GM23338 (cell line): ENCODE data around the gene RBL2. TPM values are rescaled to one million over a fixed set of nuclear protein-coding genes. Genes with fewer than 3 reads are reported as not detected.
"Not testable (repeated sequence)": the region's sequence is repeated elsewhere in the genome, so short reads cannot be mapped to it uniquely, and the experiment has no call there.

Experiments used
- ATAC-seq: fragments of 200-7000 bp; cut with Tn5 transposase; 3 replicates; pipeline ENCODE4 v1.9.1; 2020
- DNase-seq: peaks from one replicate; pipeline ENCODE4 v3.0.0-alpha.2; 2015; ENCODE audit warnings: low spot score
- H2AFZ ChIP-seq: fragments of 200-600 bp; sonication (generic); 2 replicates; pipeline ENCODE4 v1.8.0; 2016; ENCODE audit warnings: antibody characterized with exemption, mild to moderate bottlenecking, moderate library complexity
- H3F3A ChIP-seq: fragments of 200-600 bp; sonication (generic); replicated peaks from 2 replicates; pipeline ENCODE4 v1.8.0; 2017; ENCODE audit warnings: antibody characterized with exemption, mixed run types, low read depth
- H3K27ac ChIP-seq: fragments of 200-600 bp; sonication (generic); 2 replicates; pipeline ENCODE4 v1.6.1; 2016; ENCODE audit warnings: low read depth
- H3K27me3 ChIP-seq: fragments of 200-600 bp; sonication (generic); 2 replicates; pipeline ENCODE4 v1.8.0; 2016; ENCODE audit warnings: mild to moderate bottlenecking, mixed run types, moderate library complexity; ENCODE audit not compliant: insufficient read depth
- H3K36me3 ChIP-seq: fragments of 200-600 bp; sonication (generic); 2 replicates; pipeline ENCODE4 v1.8.0; 2016; ENCODE audit warnings: mild to moderate bottlenecking; ENCODE audit not compliant: insufficient read depth
- H3K4me1 ChIP-seq: fragments of 200-600 bp; sonication (generic); 2 replicates; pipeline ENCODE4 v1.8.0; 2016; ENCODE audit warnings: mild to moderate bottlenecking, moderate library complexity; ENCODE audit not compliant: insufficient read depth
- H3K4me2 ChIP-seq: fragments of 200-600 bp; sonication (generic); 2 replicates; pipeline ENCODE4 v1.7.1; 2017; ENCODE audit warnings: mixed run types
- H3K4me3 ChIP-seq: fragments of 200-600 bp; sonication (generic); 2 replicates; pipeline ENCODE4 v1.6.1; 2016; ENCODE audit warnings: mixed run types
- H3K79me2 ChIP-seq: fragments of 200-600 bp; sonication (generic); replicated peaks from 2 replicates; pipeline ENCODE4 v1.8.0; 2017; ENCODE audit warnings: mild to moderate bottlenecking; ENCODE audit not compliant: insufficient read depth
- H3K9me2 ChIP-seq: fragments of 200-600 bp; sonication (generic); 2 replicates; pipeline ENCODE4 v1.8.0; 2017; ENCODE audit not compliant: insufficient read depth
- H4K20me1 ChIP-seq: fragments of 200-600 bp; sonication (generic); replicated peaks from 2 replicates; pipeline ENCODE4 v1.8.0; 2017; ENCODE audit warnings: mild to moderate bottlenecking; ENCODE audit not compliant: insufficient read depth
- H3K27ac Mint-ChIP-seq: 2 replicates; pipeline ENCODE4 v1.8.0; 2020; ENCODE audit warnings: inconsistent platforms, mild to moderate bottlenecking, moderate library complexity, mixed read lengths
- H3K27me3 Mint-ChIP-seq: 3 replicates; pipeline ENCODE4 v1.8.0; 2022; ENCODE audit warnings: low read depth, mild to moderate bottlenecking, moderate library complexity, mixed read lengths, inconsistent platforms; ENCODE audit not compliant: insufficient read depth, poor library complexity
- H3K36me3 Mint-ChIP-seq: 3 replicates; pipeline ENCODE4 v1.8.0; 2021; ENCODE audit warnings: low read depth, mild to moderate bottlenecking, inconsistent platforms, moderate library complexity, mixed read lengths
- H3K4me1 Mint-ChIP-seq: 3 replicates; pipeline ENCODE4 v1.8.0; 2020; ENCODE audit warnings: mild to moderate bottlenecking, inconsistent platforms, mixed read lengths
- H3K4me3 Mint-ChIP-seq: 3 replicates; pipeline ENCODE4 v1.8.0; 2021; ENCODE audit warnings: moderate library complexity, mild to moderate bottlenecking, inconsistent platforms, mixed read lengths
- H3K9me3 Mint-ChIP-seq: 3 replicates; pipeline ENCODE4 v1.8.0; 2020; ENCODE audit warnings: moderate library complexity, mild to moderate bottlenecking, inconsistent platforms, mixed read lengths
- CREB1 ChIP-seq: fragments of 250-450 bp; sonication (Bioruptor Pico); IDR thresholded peaks from 2 replicates; pipeline ENCODE4 v1.5.0; 2020; ENCODE audit warnings: low read depth, mild to moderate bottlenecking, moderate library complexity
- CTCF ChIP-seq, 2 experiments: fragments of 200-600 bp in 1 of 2; sonication (generic) in 1 of 2; conservative IDR thresholded peaks; 2 replicates each; pipeline versions ENCODE4 v1.5.1 to v1.6.1; 2016 to 2017; ENCODE audit warnings: antibody characterized with exemption in 2 of 2, low read depth in 2 of 2, mild to moderate bottlenecking in 2 of 2, moderate library complexity in 1 of 2
- EZH2 ChIP-seq: fragments of 200-600 bp; sonication (generic); IDR thresholded peaks from one replicate; pipeline ENCODE4 v1.8.0; 2017; ENCODE audit warnings: antibody characterized with exemption, mild to moderate bottlenecking, low read depth; ENCODE audit not compliant: unreplicated experiment
- JUNB ChIP-seq: IDR thresholded peaks from one replicate; pipeline ENCODE4 v1.6.1; 2016; ENCODE audit warnings: antibody characterized with exemption; ENCODE audit not compliant: unreplicated experiment
- ZNF331 ChIP-seq: fragments of 250-450 bp; sonication (Bioruptor Pico); IDR thresholded peaks from 2 replicates; pipeline ENCODE4 v1.5.0; 2020; ENCODE audit warnings: low read depth, mild to moderate bottlenecking, moderate library complexity
- polyA plus RNA-seq: library from polyadenylated mRNA; unstranded; fragments of >200 nt; fragmentation: Nextera tagmentation; extraction: Ambion mirVana; gene quantifications from 2 replicates; pipeline ENCODE4 v1.2.1, GENCODE V29; 2016
- total RNA-seq: library from RNA; depleted of rRNA; stranded (reverse); fragments of >200 nt; shearing (Covaris generic); gene quantifications from 2 replicates; pipeline ENCODE4 v1.2.3, GENCODE V29; 2014

RBL2 gene
- total and polyA plus RNA-seq, 2 experiments from 2014 or later: 15.4 to 43.3 TPM

GRCh38 chr16:53417976-53418375, 16.3 kb upstream of the RBL2 start:
- H3K36me3 ChIP-seq: 0 out of 2 replicates have a peak, but pooled peaks cover 5% of the 10 kb centered on the region
- H3K79me2 ChIP-seq: no peaks in the 10 kb centered on the region
- H3K27ac ChIP-seq: no peak overlapping the region
- H3K4me2 ChIP-seq: no peak overlapping the region
- H3K9me2 ChIP-seq: no peaks in the 10 kb centered on the region
- no peak overlapping the region for H2AFZ ChIP-seq
- H3F3A ChIP-seq: no peaks in the 10 kb centered on the region
- no peak overlapping the region for H3K4me3 ChIP-seq
- no peak for TF ChIP-seq ZNF331 (CRISPR knock-in tag)
- peaks cover 26% of the 10 kb centered on the region for H3K9me3 Mint-ChIP-seq
- H3K36me3 Mint-ChIP-seq: peaks cover 15% of the 10 kb centered on the region
- no peaks in the 10 kb centered on the region for H3K27me3 ChIP-seq
- ATAC-seq: no peak
- H4K20me1 ChIP-seq: no peaks in the 10 kb centered on the region
- no peak for DNase-seq
- peaks cover 8% of the 10 kb centered on the region; the same call in 2 of the 3 replicates for H3K4me1 Mint-ChIP-seq
- H3K27ac Mint-ChIP-seq: no peak overlapping the region
- H3K27me3 Mint-ChIP-seq: peaks cover 1% of the 10 kb centered on the region
- peaks cover 7% of the 10 kb centered on the region for H3K4me1 ChIP-seq
- no peak overlapping the region for H3K4me3 Mint-ChIP-seq

GRCh38 chr16:53419383-53419709, 14.9 kb upstream of the RBL2 start:
- H3K4me3 Mint-ChIP-seq, H4K20me1 ChIP-seq, H3K9me2 ChIP-seq, H3F3A ChIP-seq, H3K27me3 ChIP-seq, ATAC-seq, H3K4me2 ChIP-seq, H3K79me2 ChIP-seq, H3K4me3 ChIP-seq, H2AFZ ChIP-seq, H3K4me1 Mint-ChIP-seq, DNase-seq, H3K27me3 Mint-ChIP-seq, H3K27ac ChIP-seq, H3K27ac Mint-ChIP-seq, H3K4me1 ChIP-seq: not testable (repeated sequence)
- peaks cover 34% of the 10 kb centered on the region for H3K9me3 Mint-ChIP-seq
- H3K36me3 ChIP-seq: peaks cover 10% of the 10 kb centered on the region
- peaks cover 18% of the 10 kb centered on the region; the same call in 2 of the 3 replicates for H3K36me3 Mint-ChIP-seq

- Histone ChIP-seq H3K27me3 (no peaks in the 10 kb centered on the region), H3K79me2 (no peaks in the 10 kb centered on the region), H3K4me3 (no peak overlapping the region), H3K9me2 (no peaks in the 10 kb centered on the region), H3K27ac (no peak overlapping the region), H3K36me3 (peaks cover 20% of the 10 kb centered on the region), H3F3A (no peaks in the 10 kb centered on the region), H2AFZ (no peak overlapping the region), H3K4me1 (no peaks in the 10 kb centered on the region), H4K20me1 (no peaks in the 10 kb centered on the region), H3K4me2 (no peak overlapping the region)
- Mint-ChIP-seq H3K4me3 (no peak overlapping the region), H3K27me3 (peaks cover 1% of the 10 kb centered on the region), H3K27ac (no peak overlapping the region), H3K36me3 (peaks cover 31% of the 10 kb centered on the region; the same call in 2 of the 3 replicates), H3K9me3 (peaks cover 53% of the 10 kb centered on the region), H3K4me1 (no peaks in the 10 kb centered on the region)
- DNase-seq (peak; percentile 29), ATAC-seq (no peak)
- TF ChIP-seq CTCF (conservative IDR thresholded peaks at IDR 0.05; ENCODE audit: low read depth in 2 of 2) (peak; percentile 35 to 38), JUNB (no peak), EZH2 (no peak), CREB1 (CRISPR knock-in tag) (no peak)
Observed at GRCh38 chr16:53421248-53421647, 13.0 kb upstream of the RBL2 start.

GRCh38 chr16:53423968-53424367, 10.3 kb upstream of the RBL2 start:
- not testable (repeated sequence) for H2AFZ ChIP-seq, H3K27ac ChIP-seq, H3K4me2 ChIP-seq, H3K4me3 Mint-ChIP-seq, H3K27me3 Mint-ChIP-seq, H3K79me2 ChIP-seq, H4K20me1 ChIP-seq, H3K27me3 ChIP-seq, H3K4me3 ChIP-seq, H3K4me1 ChIP-seq, H3F3A ChIP-seq, ATAC-seq, H3K27ac Mint-ChIP-seq, H3K9me2 ChIP-seq, H3K4me1 Mint-ChIP-seq
- H3K36me3 ChIP-seq: peaks cover 25% of the 10 kb centered on the region
- peak; percentile 59 for DNase-seq
- peaks cover 37% of the 10 kb centered on the region; the same call in 2 of the 3 replicates for H3K36me3 Mint-ChIP-seq
- H3K9me3 Mint-ChIP-seq: peaks cover 58% of the 10 kb centered on the region
